Glomerular visceral epithelial cell (primary cell): Measurements from ENCODE around the gene FAM117A.
A peak's percentile ranks its signal among the peaks of the same experiment; 100 is the strongest.

Experiments
- DNase-seq: peaks from one replicate; pipeline ENCODE4 v3.0.0-alpha.2; 2016; ENCODE audit errors: extremely low spot score

FAM117A gene

GRCh38 chr17:49707608-49708514, 56.1 kb downstream of the FAM117A start, which contains the start of gene SLC35B1:
SLC35B1 (minus strand) TSS chr17:49707964; CDS start chr17:49707833, 131 bp downstream.
- peak; percentile 99 for DNase-seq

DNA sequence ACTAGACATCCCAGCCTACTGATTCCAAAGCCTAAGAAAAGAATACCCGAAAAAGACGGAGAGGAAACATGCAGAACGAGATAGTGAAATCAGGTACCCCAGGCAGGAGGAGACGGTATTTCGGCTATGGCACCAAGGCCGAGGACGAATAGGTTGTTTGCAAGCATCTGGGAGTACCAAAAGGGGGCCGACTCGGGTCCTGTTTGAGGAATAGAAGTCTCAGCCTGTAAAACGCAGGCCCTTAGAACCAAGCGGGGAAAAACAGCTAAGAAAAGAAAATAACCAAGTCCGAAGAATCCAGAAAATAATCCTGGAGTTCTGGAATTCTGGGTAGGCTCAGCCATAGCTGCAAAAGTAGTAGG, 56.7 kb downstream of the FAM117A start:
- peak; percentile 11 for DNase-seq

DNA sequence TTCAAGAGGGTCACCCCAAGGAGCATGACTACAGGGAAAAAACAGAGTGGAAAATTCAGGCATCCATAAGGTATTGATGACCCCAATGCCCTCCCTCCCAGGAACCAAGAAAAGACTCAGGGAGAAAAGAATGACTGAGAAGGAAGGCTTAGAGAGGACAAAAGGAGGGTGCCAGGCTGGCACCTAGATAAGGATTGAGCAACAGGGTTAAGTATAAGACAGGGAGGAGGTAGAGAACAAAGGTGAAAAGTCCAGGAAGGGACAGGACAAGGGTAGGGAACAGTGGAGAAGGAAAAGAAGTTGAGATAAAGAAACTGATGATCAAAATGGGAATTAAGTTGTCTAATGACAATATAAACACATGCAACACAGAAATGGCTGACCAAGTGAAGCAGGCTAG, 58.7 kb downstream of the FAM117A start:
- DNase-seq: no peak

- peak; percentile 50 for DNase-seq
These were observed 60.2 kb downstream of the FAM117A start for GRCh38 chr17:49703557-49704277.

DNA sequence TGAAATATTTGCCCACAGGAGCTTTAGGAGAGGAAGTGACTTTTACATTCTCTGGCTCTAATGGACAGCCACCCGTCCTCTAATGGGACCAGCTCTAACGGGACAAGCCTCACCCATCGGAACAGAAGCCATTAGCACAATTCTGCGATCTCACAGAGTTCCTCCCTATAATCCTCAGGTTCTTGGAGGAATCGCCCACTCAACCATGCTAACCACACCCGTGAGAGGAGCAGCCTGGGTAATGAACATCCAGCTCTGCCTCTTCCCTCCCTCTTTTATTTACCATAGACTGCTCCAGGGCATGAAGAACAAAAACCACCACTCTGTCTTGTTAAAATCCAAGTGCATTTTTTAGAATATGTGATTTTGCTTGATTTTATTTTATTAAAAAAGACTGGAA, 63.0 kb downstream of the FAM117A start:
- DNase-seq: no peak

GRCh38 chr17:49699966-49700575, 63.9 kb downstream of the FAM117A start:
- DNase-seq: no peak

DNA sequence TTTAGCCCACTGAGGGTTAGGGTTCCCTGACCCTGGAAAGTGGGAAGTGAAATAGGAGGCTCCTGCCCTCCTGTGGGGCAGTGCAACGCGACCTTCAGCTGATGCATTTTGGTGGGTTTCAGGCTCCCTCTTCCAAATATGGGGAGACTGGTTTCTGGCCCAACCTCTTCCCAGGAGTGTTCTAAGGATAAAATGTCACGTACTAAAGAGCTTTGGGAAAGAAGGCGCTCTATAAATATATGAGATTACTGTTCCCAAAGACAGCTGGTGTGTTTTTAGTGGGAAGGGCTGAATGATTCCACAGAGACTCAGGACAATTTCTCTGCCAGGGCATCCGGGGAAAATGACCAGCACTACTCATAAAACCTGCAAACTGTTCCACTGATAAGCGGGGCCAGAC, 65.9 kb downstream of the FAM117A start:
- no peak for DNase-seq

DNA sequence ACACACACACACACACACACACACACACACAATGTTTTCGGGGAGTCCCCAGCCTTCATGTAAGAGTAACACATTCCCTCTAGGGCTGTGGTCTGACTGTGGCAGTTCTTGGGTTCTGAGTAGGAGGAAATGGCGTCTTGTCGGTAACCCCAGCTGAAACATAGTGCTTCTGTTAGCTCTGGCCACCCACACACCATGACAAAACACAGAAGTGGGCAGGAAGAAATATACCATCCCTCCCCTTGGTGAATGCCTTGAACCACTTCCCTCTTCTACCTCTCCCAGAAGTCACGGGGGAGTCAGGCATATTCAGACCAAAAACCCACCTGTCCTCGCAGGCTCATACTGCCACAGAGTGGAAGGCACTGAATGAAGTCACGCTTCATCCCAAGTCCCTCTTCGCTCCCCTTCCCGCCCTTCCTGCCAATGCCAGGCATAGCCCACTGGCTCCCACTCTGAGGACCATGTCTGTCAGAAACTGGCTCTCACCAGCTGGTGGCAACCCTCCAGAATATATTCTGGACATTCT, 67.6 kb downstream of the FAM117A start:
- no peak for DNase-seq

DNA sequence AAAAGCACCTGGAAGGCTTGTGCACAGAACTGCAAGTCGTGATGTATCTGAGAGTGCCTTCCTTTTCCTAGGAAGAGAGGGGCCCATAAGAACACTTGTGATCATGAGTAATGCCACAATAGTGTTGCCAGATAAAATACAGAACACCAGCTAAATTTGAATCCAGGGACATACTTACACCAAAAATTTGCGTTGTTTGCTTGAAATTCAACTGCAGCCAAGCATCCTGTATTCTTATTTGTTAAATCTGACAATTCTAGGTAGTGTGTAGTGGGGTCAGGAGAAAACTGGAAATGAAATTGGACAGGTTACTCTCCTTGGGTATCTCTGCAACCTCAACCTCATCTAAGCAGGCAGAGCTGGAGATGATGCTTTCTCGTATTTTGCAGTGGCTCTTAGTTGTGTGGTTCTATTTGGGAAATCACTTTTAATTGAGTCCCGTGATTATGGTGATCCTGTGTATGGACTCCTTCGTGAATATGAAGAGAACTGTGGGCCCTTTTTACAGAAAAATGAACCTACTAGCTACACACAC, 68.2 kb downstream of the FAM117A start:
- DNase-seq: no peak

- DNase-seq: peak; percentile 47
These were observed 68.9 kb downstream of the FAM117A start for GRCh38 chr17:49694847-49695697.

DNA sequence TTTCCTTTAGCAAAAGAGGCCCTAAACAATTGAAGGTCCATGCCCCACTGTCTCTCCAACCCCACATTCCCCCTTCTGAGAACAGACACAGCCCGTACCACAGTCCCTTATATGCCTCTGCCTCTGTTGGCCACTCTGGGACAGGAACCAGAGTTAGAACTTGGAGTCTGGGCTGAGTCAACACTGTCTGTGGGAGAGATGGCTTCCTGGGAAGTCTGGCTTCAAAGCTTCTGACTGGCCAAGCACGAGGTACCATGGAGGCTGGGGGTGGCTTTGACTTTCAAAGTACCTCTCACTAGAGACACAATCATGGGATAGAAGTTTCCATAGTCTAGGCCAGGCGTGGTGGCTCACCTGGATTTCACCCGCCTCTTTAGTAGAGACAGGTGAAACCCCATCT, 71.2 kb downstream of the FAM117A start:
- DNase-seq: no peak

DNA sequence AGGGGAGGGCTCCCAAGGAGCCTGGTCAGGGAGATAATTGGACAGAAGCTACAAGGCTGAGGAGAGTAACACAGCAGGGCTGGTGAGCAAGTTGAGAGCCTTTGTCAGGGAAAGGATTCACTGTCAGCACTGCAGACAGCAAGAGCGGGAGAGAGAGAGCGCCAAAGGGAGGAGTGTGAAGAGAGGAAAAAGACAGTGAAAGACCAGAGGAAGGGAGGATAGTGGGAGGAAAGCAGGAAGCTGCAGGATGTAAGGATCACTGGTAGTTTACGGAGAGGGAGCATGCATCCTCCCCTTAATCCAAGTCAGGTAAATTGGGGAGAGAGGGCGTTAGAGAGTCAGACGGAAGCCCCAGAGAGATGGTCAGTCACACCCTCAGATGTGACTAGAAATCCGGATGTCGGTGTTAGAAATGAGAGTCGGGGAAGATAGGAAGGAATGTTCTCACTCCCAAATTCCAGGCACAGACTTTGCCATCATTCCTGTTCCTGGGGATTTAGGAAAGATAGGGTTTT, 72.2 kb downstream of the FAM117A start:
- no peak for DNase-seq

GRCh38 chr17:49691086-49691676, 72.8 kb downstream of the FAM117A start:
- no peak for DNase-seq

GRCh38 chr17:49690256-49690655, 73.7 kb downstream of the FAM117A start:
- no peak for DNase-seq

- DNase-seq: no peak
These were observed 75.1 kb downstream of the FAM117A start for GRCh38 chr17:49688848-49689247.

GRCh38 chr17:49687878-49688491, 75.9 kb downstream of the FAM117A start:
- no peak for DNase-seq

DNA sequence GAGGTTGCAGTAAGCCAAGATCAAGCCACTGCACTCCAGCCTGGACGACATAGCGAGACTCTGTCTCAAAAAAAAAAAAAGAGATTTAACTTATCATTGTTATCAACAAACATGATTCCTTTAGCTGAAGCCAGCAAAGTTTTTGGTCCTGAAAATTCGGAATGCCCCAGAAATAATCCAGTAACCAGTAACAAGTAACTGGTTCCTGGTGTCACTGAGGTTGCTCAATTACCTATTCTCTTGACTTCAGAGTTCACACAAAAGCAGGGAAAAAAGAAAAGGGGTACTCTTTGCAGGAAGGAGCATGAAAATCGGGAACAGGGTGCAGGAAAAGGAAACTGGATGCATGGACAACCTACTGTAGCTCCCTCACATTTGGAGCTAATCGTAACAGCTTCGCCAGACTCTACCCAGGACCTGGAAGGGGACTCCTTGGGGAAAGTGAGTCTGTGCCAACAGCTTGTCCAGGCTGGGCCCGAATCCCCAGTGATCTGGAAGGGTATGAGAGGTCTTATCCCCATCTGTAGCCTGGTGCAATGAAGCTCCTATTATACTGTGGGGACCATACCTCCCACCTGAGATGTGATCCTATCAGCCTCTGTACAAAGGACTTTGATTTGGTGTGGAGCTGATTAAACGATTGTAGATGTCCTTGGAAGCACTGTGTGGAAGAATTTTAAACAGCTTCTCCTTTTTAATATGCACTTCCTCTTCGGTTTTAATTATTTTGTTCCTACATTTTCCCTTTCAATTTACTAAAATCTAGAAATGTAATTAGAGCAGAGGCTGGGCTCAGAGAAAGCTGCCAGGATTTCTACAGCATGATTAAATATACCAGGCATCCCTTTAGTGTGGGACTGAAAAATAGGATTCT, 82.6 kb downstream of the FAM117A start:
- no peak for DNase-seq

GRCh38 chr17:49680314-49680713, 83.6 kb downstream of the FAM117A start:
- DNase-seq: no peak
